GM21390 (cell line): Measurements from ENCODE around the gene PPIF.

Experiments
- ATAC-seq: cut with Tn5 transposase; IDR thresholded peaks from one replicate; pipeline ENCODE4 v1.9.1; 2021; ENCODE audit not compliant: unreplicated experiment

The PPIF gene

DNA sequence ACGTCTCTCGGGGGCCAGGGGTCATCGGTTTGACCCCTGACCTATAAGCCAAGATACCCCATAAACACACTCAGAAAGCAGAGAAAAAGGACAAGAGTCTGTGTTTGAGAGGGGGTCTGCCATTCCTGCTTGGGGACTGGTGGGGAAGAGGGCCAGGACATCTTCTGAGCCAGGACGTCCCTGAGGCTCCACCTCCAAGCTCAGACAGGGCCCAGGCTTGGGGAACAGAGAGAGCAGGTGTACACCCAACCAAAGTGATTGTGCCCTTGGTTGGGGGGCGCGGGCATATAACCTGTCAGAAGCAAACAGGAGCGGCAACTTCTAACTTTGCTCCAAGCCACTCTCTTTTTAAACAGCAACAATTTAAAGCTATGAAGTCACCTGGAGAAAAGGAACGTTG is 33.9 kb upstream of the PPIF start:
- ATAC-seq: no peak

DNA sequence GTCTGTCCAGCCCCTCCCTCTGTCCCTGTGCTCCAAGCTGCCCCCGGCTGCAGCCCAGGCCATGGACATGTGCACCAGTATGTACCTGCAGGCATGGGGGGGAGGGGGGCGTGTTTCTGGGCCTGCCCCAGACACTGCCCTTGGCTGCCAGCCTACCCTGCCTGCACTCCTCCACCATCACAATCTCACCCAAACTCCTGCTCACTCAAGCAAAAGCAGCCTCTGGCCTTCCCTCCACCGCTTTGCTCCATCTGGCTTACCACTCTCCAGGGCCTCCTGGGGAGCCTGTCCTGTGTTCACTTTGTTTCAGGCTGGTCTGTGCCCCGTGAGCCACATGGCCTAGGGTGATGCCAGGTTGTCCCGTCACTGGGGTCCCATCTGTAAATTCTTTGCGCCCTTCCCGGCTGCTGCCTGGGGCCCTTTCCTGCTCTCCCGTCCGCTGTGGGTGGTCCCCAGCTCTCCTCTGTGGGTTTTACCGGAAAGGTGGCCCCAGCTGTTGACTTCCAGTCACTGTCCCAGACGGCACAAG is 33.3 kb upstream of the PPIF start:
- no peak for ATAC-seq

- no peak for ATAC-seq
These were observed 32.3 kb upstream of the PPIF start for GRCh38 chr10:79314761-79315601.

GRCh38 chr10:79315602-79315920 is 31.7 kb upstream of the PPIF start:
- ATAC-seq: no peak

DNA sequence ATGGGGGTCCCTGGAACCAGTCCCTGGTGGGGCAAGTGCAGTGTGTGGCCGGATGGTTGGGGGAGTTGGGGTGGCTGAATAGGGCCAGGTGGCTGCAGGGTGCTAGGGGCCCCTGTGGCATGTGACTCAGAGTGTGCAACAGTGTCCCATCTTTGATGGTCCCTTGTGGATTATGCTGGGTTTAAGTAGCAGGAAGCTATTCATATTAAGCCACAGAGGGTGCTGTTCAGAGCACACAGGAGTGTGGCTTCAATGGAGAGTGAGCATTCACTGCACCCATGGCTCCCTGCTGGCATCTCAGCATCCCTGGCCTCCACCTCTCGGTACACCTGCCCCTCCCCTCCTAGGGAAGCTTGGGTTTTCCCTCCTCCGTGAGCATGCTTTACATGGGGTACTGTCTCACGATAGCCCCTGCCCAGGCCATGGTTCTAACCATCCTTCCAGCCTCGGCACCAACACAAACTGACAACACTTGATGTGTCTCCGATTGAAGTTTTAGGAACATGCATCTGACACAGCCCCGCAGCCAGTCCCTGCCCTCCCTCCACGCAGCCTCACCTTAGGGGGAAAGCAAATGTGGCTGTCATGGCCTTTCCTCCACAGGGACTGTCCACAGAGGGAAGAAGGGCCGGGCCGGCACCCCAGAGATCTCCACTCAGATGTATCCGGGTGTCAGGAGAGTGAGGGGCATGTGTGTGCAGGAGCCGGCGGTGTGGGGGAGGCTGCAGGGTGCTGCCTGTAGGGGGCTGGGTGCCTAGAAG is 30.4 kb upstream of the PPIF start:
- peak; percentile 65 for ATAC-seq

DNA sequence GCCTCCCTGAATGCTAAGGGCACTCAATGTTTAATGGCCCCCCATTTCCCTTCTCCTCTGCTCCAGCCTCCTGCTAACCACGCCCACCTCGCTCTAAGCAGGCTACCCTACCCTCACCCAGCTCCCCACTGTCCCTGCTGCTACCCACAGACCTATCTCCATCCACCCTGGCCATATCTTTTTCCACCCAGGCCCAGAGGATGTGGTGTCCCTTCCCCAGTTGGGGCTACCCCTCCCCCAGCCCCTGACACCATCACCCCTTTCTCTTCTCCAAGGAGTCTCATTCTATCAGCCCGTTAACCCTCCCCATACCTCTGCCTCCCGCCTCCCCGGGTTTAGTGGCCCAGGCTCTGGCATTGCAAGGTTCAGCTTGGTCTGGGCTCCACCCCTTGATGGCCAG is 28.9 kb upstream of the PPIF start:
- ATAC-seq: no peak

- ATAC-seq: no peak
These were observed 28.0 kb upstream of the PPIF start for GRCh38 chr10:79319115-79319771.

DNA sequence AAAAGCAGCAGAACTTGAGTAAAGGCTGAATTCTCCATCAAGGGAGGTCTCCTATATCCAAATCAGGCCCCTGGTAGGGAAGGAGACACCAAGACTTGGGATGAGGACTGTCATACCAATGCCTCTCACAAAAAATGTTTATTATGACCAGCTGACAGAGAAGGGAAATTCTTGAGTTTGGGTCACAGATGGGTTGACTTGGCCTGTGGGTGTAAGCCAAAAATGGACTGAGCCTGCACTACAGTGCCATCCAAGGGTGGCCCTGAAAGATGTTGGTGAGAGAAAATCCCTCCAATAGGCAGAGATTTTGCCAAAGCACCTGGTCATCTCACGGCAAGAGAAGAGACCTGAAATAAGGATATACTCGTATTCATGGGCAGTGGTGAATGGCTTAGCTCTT is 27.0 kb upstream of the PPIF start:
- ATAC-seq: no peak

- ATAC-seq: no peak
These were observed 26.3 kb upstream of the PPIF start for GRCh38 chr10:79320820-79321493.

DNA sequence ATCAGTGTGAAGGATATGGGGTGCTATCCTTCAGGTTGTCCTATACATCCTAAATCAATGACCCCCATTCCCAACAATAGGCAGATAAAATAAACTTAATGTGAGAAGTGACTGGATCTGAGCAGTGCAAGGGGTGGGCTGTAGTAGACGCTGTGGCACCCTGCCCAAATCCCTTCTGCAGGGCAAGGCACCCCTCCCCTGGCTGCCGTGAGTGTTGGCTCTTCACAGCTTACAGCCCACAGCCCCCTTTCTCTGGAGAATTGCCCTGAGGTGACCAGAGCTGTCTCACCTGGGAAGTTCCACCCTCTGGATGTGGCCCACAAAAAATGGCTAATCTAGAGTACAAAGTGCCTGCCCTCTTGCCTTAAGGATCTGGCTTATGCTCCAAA is 25.8 kb upstream of the PPIF start:
- ATAC-seq: no peak

- no peak for ATAC-seq
These were observed 25.3 kb upstream of the PPIF start for GRCh38 chr10:79321951-79322350.

- ATAC-seq: peak; percentile 69
These were observed 24.4 kb upstream of the PPIF start for GRCh38 chr10:79322616-79323543.

DNA sequence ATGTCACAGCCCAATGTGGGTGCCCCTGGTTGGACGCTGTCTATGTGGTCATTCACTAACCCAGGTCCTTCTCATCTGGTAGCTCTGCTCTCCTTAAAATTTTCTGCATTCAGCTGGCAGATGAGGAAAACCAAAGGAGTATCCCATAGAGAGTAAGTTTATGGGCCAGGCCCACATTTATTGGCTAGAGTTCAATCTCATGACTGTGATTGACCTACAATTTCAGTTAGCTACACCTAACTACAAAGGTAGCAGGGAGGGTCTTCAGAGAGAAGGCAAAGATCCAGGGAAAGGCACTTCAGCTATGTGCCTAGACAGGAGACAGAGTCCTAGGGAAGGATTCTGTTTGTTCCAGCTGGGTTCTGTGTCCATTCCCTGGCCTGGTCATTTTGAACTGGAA is 23.7 kb upstream of the PPIF start:
- ATAC-seq: no peak

DNA sequence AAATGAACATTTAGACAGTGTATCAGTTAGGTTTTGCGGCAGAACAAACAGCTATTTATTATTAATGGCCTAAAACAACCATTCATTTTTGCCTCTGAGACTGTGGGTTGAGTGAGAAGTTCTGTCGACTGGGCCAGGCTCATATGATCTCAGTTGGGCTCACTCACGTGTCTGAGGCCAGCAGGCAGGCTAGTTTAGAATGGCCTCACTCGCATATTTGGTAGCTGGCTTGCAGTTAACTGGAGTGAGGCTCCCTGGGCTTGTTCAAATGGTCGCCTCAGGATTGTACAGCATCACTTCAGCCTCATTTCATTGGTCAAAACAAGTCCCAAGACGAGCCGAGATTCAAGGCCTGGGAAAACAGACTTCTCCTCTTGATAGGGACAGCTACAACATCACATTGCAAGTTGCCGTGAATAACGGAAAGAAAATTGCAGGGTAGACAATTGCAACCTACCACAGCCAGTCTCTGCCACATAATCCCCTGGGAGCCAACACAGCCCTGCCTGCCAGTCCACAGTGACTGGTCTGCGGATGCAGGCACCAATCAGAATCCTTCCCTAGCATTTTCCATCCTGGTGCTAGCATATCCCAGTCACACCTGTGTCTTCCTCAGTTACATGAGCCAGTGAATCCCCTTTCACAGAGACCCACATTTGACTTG is 23.1 kb upstream of the PPIF start:
- ATAC-seq: no peak

- no peak for ATAC-seq
These were observed 20.7 kb upstream of the PPIF start for GRCh38 chr10:79326361-79327089.

GRCh38 chr10:79327090-79327457 is 20.2 kb upstream of the PPIF start:
- no peak for ATAC-seq

GRCh38 chr10:79328147-79328701 is 19.0 kb upstream of the PPIF start:
- no peak for ATAC-seq

DNA sequence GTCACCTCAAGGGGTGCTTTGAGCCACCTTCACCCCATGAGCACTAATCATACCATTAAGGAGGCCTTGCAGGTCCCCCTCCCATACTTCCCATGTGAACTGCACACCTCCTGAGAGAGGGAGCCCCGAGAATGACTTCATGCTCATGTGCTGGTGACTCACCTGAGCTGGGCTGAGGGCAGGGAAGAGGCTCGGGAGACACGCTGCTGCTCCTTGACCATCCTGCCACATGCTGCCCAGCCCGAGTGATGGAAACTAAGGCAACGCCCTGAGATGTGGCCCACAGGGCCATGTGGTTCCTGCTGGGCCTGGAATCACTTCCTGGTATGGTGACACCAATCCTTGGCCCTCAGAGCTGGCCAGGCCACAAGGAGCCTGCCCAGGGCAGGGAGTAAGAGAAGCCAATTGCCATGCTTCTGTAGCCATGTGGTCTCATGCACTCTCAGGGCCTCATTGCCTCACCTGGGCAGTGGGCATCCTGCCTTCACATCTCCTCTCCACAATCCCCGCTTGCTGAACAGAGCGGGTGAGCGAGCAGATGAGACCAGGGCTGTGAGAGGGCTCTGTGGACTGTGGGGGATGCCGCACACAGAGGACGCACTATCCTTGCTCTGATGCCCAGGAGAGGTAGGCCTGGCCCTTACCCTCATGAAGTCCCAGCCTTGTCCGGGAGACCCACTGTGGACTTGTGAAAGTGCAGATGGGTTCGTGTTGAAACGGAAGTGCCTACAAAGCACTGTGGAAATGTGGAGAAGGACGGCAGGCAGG is 18.3 kb upstream of the PPIF start:
- no peak for ATAC-seq
